Osteoblast (primary cell): ENCODE data around the gene DACH1. TPM values are rescaled to one million over a fixed set of nuclear protein-coding genes. Genes with fewer than 3 reads are reported as not detected.

Source experiments
- DNase-seq: peaks from one replicate; pipeline ENCODE4 v3.0.0; 2011; ENCODE audit warnings: low spot score, mixed read lengths; ENCODE audit not compliant: insufficient read length; ENCODE audit errors: missing footprints
- H2AFZ ChIP-seq: 2 replicates; pipeline ENCODE4 v1.6.0; 2011; ENCODE audit warnings: mild to moderate bottlenecking, low read length
- H3K27ac ChIP-seq: 2 replicates; pipeline ENCODE4 v1.5.1; 2011; ENCODE audit warnings: mild to moderate bottlenecking, low read depth, low read length, moderate library complexity
- H3K27me3 ChIP-seq: 2 replicates; pipeline ENCODE4 v1.6.0; 2012; ENCODE audit warnings: mild to moderate bottlenecking, control low read depth, inconsistent platforms, low read length, moderate library complexity; ENCODE audit not compliant: insufficient read depth
- H3K36me3 ChIP-seq: 2 replicates; pipeline ENCODE4 v1.5.1; 2011; ENCODE audit warnings: mild to moderate bottlenecking, low read length, control low read depth, moderate library complexity; ENCODE audit not compliant: insufficient read depth
- H3K4me1 ChIP-seq: 2 replicates; pipeline ENCODE4 v1.5.1; 2011; ENCODE audit warnings: mild to moderate bottlenecking, low read length, control low read depth, moderate library complexity; ENCODE audit not compliant: insufficient read depth
- H3K4me2 ChIP-seq: 2 replicates; pipeline ENCODE4 v1.6.0; 2011; ENCODE audit warnings: mild to moderate bottlenecking, low read length; ENCODE audit not compliant: insufficient read depth
- H3K4me3 ChIP-seq: fragments of 200-600 bp; sonication (generic); 3 replicates; pipeline ENCODE4 v1.5.1; 2012; ENCODE audit warnings: mild to moderate bottlenecking, low read length, inconsistent platforms; ENCODE audit not compliant: insufficient read depth
- H3K79me2 ChIP-seq: 2 replicates; pipeline ENCODE4 v1.6.0; 2012; ENCODE audit warnings: mild to moderate bottlenecking, low read length, control low read depth, inconsistent platforms; ENCODE audit not compliant: insufficient read depth
- H3K9me3 ChIP-seq: 2 replicates; pipeline ENCODE4 v1.5.1; 2011; ENCODE audit warnings: low read depth, low read length, control low read depth
- H4K20me1 ChIP-seq: 2 replicates; pipeline ENCODE4 v1.6.0; 2012; ENCODE audit warnings: mild to moderate bottlenecking, low read length, control low read depth; ENCODE audit not compliant: insufficient read depth
- CTCF ChIP-seq: IDR thresholded peaks from 2 replicates; pipeline ENCODE4 v1.5.1; 2011; ENCODE audit warnings: mild to moderate bottlenecking, low read depth, low read length, moderate library complexity; ENCODE audit errors: extremely low read depth
- total RNA-seq: library from RNA; depleted of rRNA; stranded (reverse); fragments of >200 nt; gene quantifications from 2 replicates; pipeline ENCODE4 v1.2.3, GENCODE V29; 2012

The DACH1 gene
- total RNA-seq, 1 donor: not detected

GRCh38 chr13:71685072-71685471, 181.9 kb downstream of the DACH1 start:
- no peaks in the 10 kb centered on the region for H3K36me3 ChIP-seq
- H3K4me2 ChIP-seq: no peak overlapping the region
- DNase-seq: no peak
- H3K79me2 ChIP-seq: no peaks in the 10 kb centered on the region
- no peak overlapping the region for H3K4me3 ChIP-seq
- no peak overlapping the region for H2AFZ ChIP-seq
- H4K20me1 ChIP-seq: no peaks in the 10 kb centered on the region
- H3K27me3 ChIP-seq: no peaks in the 10 kb centered on the region
- TF ChIP-seq CTCF: no peak
- no peaks in the 10 kb centered on the region for H3K4me1 ChIP-seq
- no peaks in the 10 kb centered on the region for H3K9me3 ChIP-seq
- H3K27ac ChIP-seq: no peak overlapping the region

GRCh38 chr13:71681901-71682613, 184.9 kb downstream of the DACH1 start:
- H4K20me1 ChIP-seq: no peaks in the 10 kb centered on the region
- no peaks in the 10 kb centered on the region for H3K4me1 ChIP-seq
- no peak for TF ChIP-seq CTCF
- no peak overlapping the region for H3K4me3 ChIP-seq
- no peaks in the 10 kb centered on the region for H3K27me3 ChIP-seq
- H3K27ac ChIP-seq: no peak overlapping the region
- no peaks in the 10 kb centered on the region for H3K36me3 ChIP-seq
- no peaks in the 10 kb centered on the region for H3K79me2 ChIP-seq
- DNase-seq: no peak
- H3K4me2 ChIP-seq: no peak overlapping the region
- no peaks in the 10 kb centered on the region for H3K9me3 ChIP-seq
- no peak overlapping the region for H2AFZ ChIP-seq

- Histone ChIP-seq H3K27me3 (no peaks in the 10 kb centered on the region), H2AFZ (no peak overlapping the region), H3K79me2 (no peaks in the 10 kb centered on the region), H3K9me3 (no peaks in the 10 kb centered on the region), H3K27ac (no peak overlapping the region), H3K4me1 (no peaks in the 10 kb centered on the region), H3K4me2 (no peak overlapping the region), H3K36me3 (no peaks in the 10 kb centered on the region), H4K20me1 (no peaks in the 10 kb centered on the region), H3K4me3 (no peak overlapping the region)
- TF ChIP-seq CTCF: no peak
- no peak for DNase-seq
Observed at GRCh38 chr13:71677124-71677523, 189.9 kb downstream of the DACH1 start.

GRCh38 chr13:71672512-71672911, 194.5 kb downstream of the DACH1 start:
- no peak for DNase-seq
- H3K4me1 ChIP-seq: no peaks in the 10 kb centered on the region
- no peak for TF ChIP-seq CTCF
- peaks cover 3% of the 10 kb centered on the region for H3K9me3 ChIP-seq
- H3K27ac ChIP-seq: no peak overlapping the region
- H3K4me3 ChIP-seq: no peak overlapping the region
- no peak overlapping the region for H2AFZ ChIP-seq
- H3K36me3 ChIP-seq: no peaks in the 10 kb centered on the region
- H4K20me1 ChIP-seq: no peaks in the 10 kb centered on the region
- no peaks in the 10 kb centered on the region for H3K27me3 ChIP-seq
- no peak overlapping the region for H3K4me2 ChIP-seq
- no peaks in the 10 kb centered on the region for H3K79me2 ChIP-seq
